ENCODE measurements around the gene FSTL1. TPM values are rescaled to one million over a fixed set of nuclear protein-coding genes. Genes with fewer than 3 reads are reported as not detected.

Gene FSTL1
- total RNA-seq, 1 donor from 2014 or later = 142 TPM

GRCh38 chr3:120495809-120496208 lies 45.0 kb upstream of the FSTL1 start:
- Histone ChIP-seq H3K27me3 (ENCODE audit: control insufficient read depth, insufficient read depth, low read length) (no peaks in the 10 kb centered on the region), H3K36me3 (ENCODE audit: control insufficient read depth, insufficient read depth, low read length) (no peaks in the 10 kb centered on the region), H3K4me3 (ENCODE audit: low read depth, low read length) (no peak overlapping the region)
- DNase-seq (ENCODE audit: low read depth) = no peak
- no peak for TF ChIP-seq CTCF (IDR thresholded peaks at IDR 0.05; ENCODE audit: insufficient read depth, low read length, poor library complexity, severe bottlenecking)

GRCh38 chr3:120492103-120492502 lies 41.3 kb upstream of the FSTL1 start:
- TF ChIP-seq CTCF (IDR thresholded peaks at IDR 0.05; ENCODE audit: insufficient read depth, low read length, poor library complexity, severe bottlenecking) = no peak
- no peaks in the 10 kb centered on the region for H3K27me3 ChIP-seq (ENCODE audit: control insufficient read depth, insufficient read depth, low read length)
- no peak for DNase-seq (ENCODE audit: low read depth)
- H3K4me3 ChIP-seq (ENCODE audit: low read depth, low read length) = no peak overlapping the region
- no peaks in the 10 kb centered on the region for H3K36me3 ChIP-seq (ENCODE audit: control insufficient read depth, insufficient read depth, low read length)

GRCh38 chr3:120489421-120489820 lies 38.6 kb upstream of the FSTL1 start:
- Histone ChIP-seq H3K36me3 (ENCODE audit: control insufficient read depth, insufficient read depth, low read length) (no peaks in the 10 kb centered on the region), H3K4me3 (ENCODE audit: low read depth, low read length) (no peak overlapping the region), H3K27me3 (ENCODE audit: control insufficient read depth, insufficient read depth, low read length) (no peaks in the 10 kb centered on the region)
- no peak for DNase-seq (ENCODE audit: low read depth)
- TF ChIP-seq CTCF (IDR thresholded peaks at IDR 0.05; ENCODE audit: insufficient read depth, low read length, poor library complexity, severe bottlenecking) = no peak

- H3K4me3 ChIP-seq (ENCODE audit: low read depth, low read length) = no peak overlapping the region
- no peaks in the 10 kb centered on the region for H3K27me3 ChIP-seq (ENCODE audit: control insufficient read depth, insufficient read depth, low read length)
- no peak for TF ChIP-seq CTCF (IDR thresholded peaks at IDR 0.05; ENCODE audit: insufficient read depth, low read length, poor library complexity, severe bottlenecking)
- H3K36me3 ChIP-seq (ENCODE audit: control insufficient read depth, insufficient read depth, low read length) = no peaks in the 10 kb centered on the region
- DNase-seq (ENCODE audit: low read depth) = no peak
Observed at GRCh38 chr3:120488296-120488695, 37.5 kb upstream of the FSTL1 start.

GRCh38 chr3:120487191-120487650 lies 36.4 kb upstream of the FSTL1 start:
- no peak for DNase-seq (ENCODE audit: low read depth)
- Histone ChIP-seq H3K4me3 (ENCODE audit: low read depth, low read length) (no peak overlapping the region), H3K36me3 (ENCODE audit: control insufficient read depth, insufficient read depth, low read length) (no peaks in the 10 kb centered on the region), H3K27me3 (ENCODE audit: control insufficient read depth, insufficient read depth, low read length) (no peaks in the 10 kb centered on the region)
- no peak for TF ChIP-seq CTCF (IDR thresholded peaks at IDR 0.05; ENCODE audit: insufficient read depth, low read length, poor library complexity, severe bottlenecking)

- no peaks in the 10 kb centered on the region for H3K27me3 ChIP-seq (ENCODE audit: control insufficient read depth, insufficient read depth, low read length)
- no peak for DNase-seq (ENCODE audit: low read depth)
- H3K4me3 ChIP-seq (ENCODE audit: low read depth, low read length) = no peak overlapping the region
- no peak for TF ChIP-seq CTCF (IDR thresholded peaks at IDR 0.05; ENCODE audit: insufficient read depth, low read length, poor library complexity, severe bottlenecking)
- H3K36me3 ChIP-seq (ENCODE audit: control insufficient read depth, insufficient read depth, low read length) = no peaks in the 10 kb centered on the region
Observed at GRCh38 chr3:120481081-120481480, 30.3 kb upstream of the FSTL1 start.

Measured in kidney epithelial cell (primary cell).